Esophagus muscularis mucosa (tissue), 4 donors: Measurements from ENCODE around the gene TSLP. TPM values are rescaled to one million over a fixed set of nuclear protein-coding genes. Genes with fewer than 3 reads are reported as not detected.

ENCODE experiments used
- DNase-seq: peaks from one replicate; pipeline ENCODE4 v3.0.0-alpha.2; 2017; ENCODE audit errors: extremely low spot score
- H3K27ac ChIP-seq, 4 donors: fragments of 200-600 bp; sonication (generic); replicated peaks in 1 of 4; 1 replicate in 3 of 4; 2 replicates in 1 of 4; pipeline ENCODE4 v1.5.1; 2016 to 2019; ENCODE audit warnings: mild to moderate bottlenecking in 1 of 4
- H3K27me3 ChIP-seq, 4 donors: fragments of 200-600 bp; sonication (generic); one replicate each; pipeline versions ENCODE4 v1.5.1 to v1.6.0; 2016 to 2019
- H3K36me3 ChIP-seq, 4 donors: fragments of 200-600 bp; sonication (generic); one replicate each; pipeline ENCODE4 v1.5.1; 2016 to 2019
- H3K4me1 ChIP-seq, 4 donors: fragments of 200-600 bp; sonication (generic); one replicate each; pipeline ENCODE4 v1.5.1; 2016 to 2019
- H3K4me3 ChIP-seq, 4 donors: fragments of 200-600 bp; sonication (generic); 1 replicate in 2 of 4; 2 replicates in 2 of 4; pipeline ENCODE4 v1.5.1; 2016 to 2019; ENCODE audit warnings: mild to moderate bottlenecking in 4 of 4, moderate library complexity in 1 of 4
- H3K9me3 ChIP-seq, 4 donors: fragments of 200-600 bp; sonication (generic); 1 replicate in 3 of 4; 2 replicates in 1 of 4; pipeline ENCODE4 v1.5.1; 2016 to 2019
- CTCF ChIP-seq, 3 experiments: fragments of 200-600 bp in 2 of 3; fragments of 450-650 bp in 1 of 3; sonication (generic) in 2 of 3; IDR thresholded peaks; one replicate each; pipeline ENCODE4 v1.5.1; 2017 to 2019; ENCODE audit warnings: antibody characterized with exemption in 3 of 3, mild to moderate bottlenecking in 2 of 3, moderate library complexity in 1 of 3
- EP300 ChIP-seq: sonication (generic); formaldehyde crosslinking; IDR thresholded peaks from one replicate; pipeline ENCODE4 v1.6.1; 2017; ENCODE audit warnings: antibody characterized with exemption
- POLR2A ChIP-seq: fragments of 450-650 bp; IDR thresholded peaks from one replicate; pipeline ENCODE4 v1.6.1; 2017; ENCODE audit warnings: antibody characterized with exemption, moderate library complexity, mild to moderate bottlenecking, low read depth
- POLR2AphosphoS5 ChIP-seq, 2 donors: sonication (generic); formaldehyde crosslinking; IDR thresholded peaks; one replicate each; pipeline ENCODE4 v1.6.1; 2017; ENCODE audit warnings: antibody characterized with exemption in 2 of 2
- WGBS: methylation state at CpG from one replicate; pipeline ENCODE4 v1.1.5; 2018; 5-methylcytosine and 5-hydroxymethylcytosine counted together
- intact Hi-C: fragments of 100-400 bp; cut with DNase I; formaldehyde crosslinking; loops from one replicate; pipeline ENCODE4 v1.15.1; 2023
- total RNA-seq, 4 donors: library from RNA; depleted of rRNA; stranded (reverse); fragments of >200 nt; gene quantifications; one replicate each; pipeline versions ENCODE4 v1.1.0 to v1.2.1, GENCODE V29; 2016

TSLP gene
- total RNA-seq, 4 donors from 2014 or later = 0.83 to 2.9 (median 1.6) TPM

GRCh38 chr5:111115229-111115628 lies 43.7 kb downstream of the TSLP start:
- H3K36me3 ChIP-seq = peaks cover 26 to 88% (median 58%) of the 10 kb centered on the region in 4 donors
- intact Hi-C loops = no loop called here
- 93% methylated on average over 1 of the region's 1 CpG for WGBS

GRCh38 chr5:111116550-111116949 lies 45.0 kb downstream of the TSLP start:
- Histone ChIP-seq H3K4me3 (no peak overlapping the region), H3K4me1 (no peaks in the 10 kb centered on the region), H3K27me3 (no peaks in the 10 kb centered on the region), H3K27ac (no peak overlapping the region), H3K36me3 (peaks cover 32 to 87% (median 61%) of the 10 kb centered on the region in 4 donors), H3K9me3 (no peaks in the 10 kb centered on the region)
- DNase-seq = no peak
- WGBS = 80% methylated on average over 1 of the region's 1 CpG
- intact Hi-C loops = no loop called here
- TF ChIP-seq EP300 (no peak), POLR2AphosphoS5 (IDR thresholded peaks at IDR 0.05) (no peak), CTCF (IDR thresholded peaks at IDR 0.05) (no peak), POLR2A (no peak)

More at GRCh38 chr5:111115229-111115628, 43.7 kb downstream of the TSLP start:
- no peak for DNase-seq
- H3K4me3 ChIP-seq = no peak overlapping the region
- H3K4me1 ChIP-seq = no peaks in the 10 kb centered on the region
- H3K27ac ChIP-seq = no peak overlapping the region
- no peaks in the 10 kb centered on the region for H3K9me3 ChIP-seq
- no peaks in the 10 kb centered on the region for H3K27me3 ChIP-seq
- no peak for TF ChIP-seq CTCF (IDR thresholded peaks at IDR 0.05)
- no peak for TF ChIP-seq POLR2A
- TF ChIP-seq POLR2AphosphoS5 (IDR thresholded peaks at IDR 0.05) = no peak
- TF ChIP-seq EP300 = no peak

DNA sequence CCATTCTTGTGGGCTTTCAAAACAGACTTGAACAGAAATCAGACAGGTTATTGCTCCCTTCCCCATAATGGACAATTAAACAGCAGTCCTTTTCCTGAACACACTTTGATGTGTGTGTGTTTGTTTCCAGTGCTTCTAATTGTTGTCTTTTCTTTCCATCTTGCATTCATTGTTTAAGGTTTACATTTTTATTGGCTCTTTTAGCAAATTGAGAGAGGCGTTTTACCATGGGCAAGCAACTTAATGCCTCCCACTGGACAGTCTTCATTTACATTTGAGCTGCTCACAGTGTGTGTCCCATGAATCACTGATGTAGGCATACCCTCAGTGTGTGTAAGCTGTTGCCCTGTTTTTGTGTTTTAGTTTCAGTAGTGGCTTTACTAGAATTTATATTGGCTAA lies 45.6 kb downstream of the TSLP start:
- intact Hi-C loops = no loop called here
- H3K27me3 ChIP-seq = no peaks in the 10 kb centered on the region
- H3K36me3 ChIP-seq = peaks cover 37 to 87% (median 62%) of the 10 kb centered on the region in 4 donors
- no peak overlapping the region for H3K4me3 ChIP-seq
- H3K4me1 ChIP-seq = no peaks in the 10 kb centered on the region
- no peak for DNase-seq
- 73% methylated on average over 1 of the region's 1 CpG for WGBS
- no peaks in the 10 kb centered on the region for H3K9me3 ChIP-seq
- H3K27ac ChIP-seq = no peak overlapping the region
- TF ChIP-seq EP300 (no peak), POLR2AphosphoS5 (IDR thresholded peaks at IDR 0.05) (no peak), POLR2A (no peak), CTCF (IDR thresholded peaks at IDR 0.05) (no peak)

DNA sequence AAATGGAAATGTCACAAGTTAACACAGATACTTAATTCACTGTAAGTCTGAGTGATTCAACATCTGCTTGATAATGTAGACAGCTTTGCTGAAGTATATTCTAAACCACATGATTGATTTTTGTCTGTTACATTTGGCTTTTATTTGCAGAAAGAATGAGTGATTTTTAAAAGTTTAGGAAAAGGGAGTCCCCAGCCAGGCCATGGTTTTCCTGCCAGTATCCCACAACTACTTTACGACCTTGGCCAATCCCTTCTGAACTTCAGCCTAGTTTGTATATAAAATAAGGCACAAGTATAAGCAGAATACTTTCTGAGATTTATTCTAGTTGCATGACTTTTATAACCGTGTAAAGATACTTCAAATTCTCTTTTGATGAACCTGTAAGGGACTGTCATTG lies 47.7 kb downstream of the TSLP start:
- no peaks in the 10 kb centered on the region for H3K27me3 ChIP-seq
- no peaks in the 10 kb centered on the region for H3K4me1 ChIP-seq
- DNase-seq = no peak
- no peak overlapping the region for H3K27ac ChIP-seq
- 54% methylated on average over 2 of the region's 2 CpGs for WGBS
- peaks cover 36 to 89% (median 64%) of the 10 kb centered on the region in 4 donors for H3K36me3 ChIP-seq
- intact Hi-C loops = no loop called here
- no peaks in the 10 kb centered on the region for H3K9me3 ChIP-seq
- H3K4me3 ChIP-seq = no peak overlapping the region
- TF ChIP-seq POLR2A (no peak), POLR2AphosphoS5 (IDR thresholded peaks at IDR 0.05) (no peak), EP300 (no peak), CTCF (IDR thresholded peaks at IDR 0.05) (no peak)

DNA sequence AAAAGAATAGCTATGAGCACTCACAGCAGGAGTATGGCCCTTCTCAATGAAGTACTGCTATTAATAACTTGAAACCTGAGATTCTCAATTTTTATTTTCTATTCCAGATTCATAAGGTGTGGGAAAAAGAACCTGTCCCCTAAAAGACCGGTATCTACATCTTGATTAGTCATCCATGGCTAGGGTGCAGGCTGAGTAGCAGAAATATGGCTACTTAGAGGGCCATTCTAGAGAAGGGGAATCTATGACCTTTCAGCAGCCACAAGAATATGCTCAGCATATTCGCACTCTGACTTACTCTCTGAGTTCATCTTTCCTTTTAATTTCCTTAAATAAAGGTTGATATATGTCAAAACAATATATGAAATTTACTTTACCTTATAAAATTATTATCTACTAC lies 48.3 kb downstream of the TSLP start:
- no peak for DNase-seq
- Histone ChIP-seq H3K27me3 (no peaks in the 10 kb centered on the region), H3K36me3 (peaks cover 36 to 89% (median 64%) of the 10 kb centered on the region in 4 donors), H3K4me1 (no peaks in the 10 kb centered on the region), H3K4me3 (no peak overlapping the region), H3K27ac (no peak overlapping the region), H3K9me3 (no peaks in the 10 kb centered on the region)
- 100% methylated on average over 2 of the region's 2 CpGs for WGBS
- intact Hi-C loops = no loop called here
- TF ChIP-seq EP300 (no peak), POLR2AphosphoS5 (IDR thresholded peaks at IDR 0.05) (no peak), POLR2A (no peak), CTCF (IDR thresholded peaks at IDR 0.05) (no peak)
